IPS-15b (cell line): Measurements from ENCODE around the gene CTNNAL1.
"Not testable (repeated sequence)": the region's sequence is repeated elsewhere in the genome, so short reads cannot be mapped to it uniquely, and the experiment has no call there.

ENCODE experiments used
- H3K27me3 ChIP-seq: one replicate; pipeline ENCODE4 v1.6.1; 2013; ENCODE audit warnings: low read length; ENCODE audit not compliant: control insufficient read depth, insufficient read depth
- H3K36me3 ChIP-seq: one replicate; pipeline ENCODE4 v1.6.1; 2013; ENCODE audit warnings: low read length; ENCODE audit not compliant: control insufficient read depth, insufficient read depth
- H3K4me1 ChIP-seq: one replicate; pipeline ENCODE4 v1.6.1; 2013; ENCODE audit warnings: mild to moderate bottlenecking, low read length; ENCODE audit not compliant: control insufficient read depth, insufficient read depth
- H3K4me3 ChIP-seq: one replicate; pipeline ENCODE4 v1.5.1; 2013; ENCODE audit warnings: low read depth, low read length
- H3K9ac ChIP-seq: one replicate; pipeline ENCODE4 v1.6.1; 2013; ENCODE audit warnings: low read depth, mild to moderate bottlenecking, low read length
- H3K9me3 ChIP-seq: one replicate; pipeline ENCODE4 v1.6.1; 2013; ENCODE audit warnings: mild to moderate bottlenecking, low read length; ENCODE audit not compliant: control insufficient read depth, insufficient read depth

The CTNNAL1 gene

GRCh38 chr9:108972626-108973209 is 40.6 kb downstream of the CTNNAL1 start:
- H3K9me3 ChIP-seq: no peaks in the 10 kb centered on the region
- no peaks in the 10 kb centered on the region for H3K4me1 ChIP-seq
- no peak overlapping the region for H3K4me3 ChIP-seq
- H3K27me3 ChIP-seq: no peaks in the 10 kb centered on the region
- H3K36me3 ChIP-seq: peaks cover 3% of the 10 kb centered on the region
- no peak overlapping the region for H3K9ac ChIP-seq

GRCh38 chr9:108972186-108972585 is 41.1 kb downstream of the CTNNAL1 start:
- H3K4me3 ChIP-seq: no peak overlapping the region
- H3K9ac ChIP-seq: no peak overlapping the region
- H3K36me3 ChIP-seq: peaks cover 3% of the 10 kb centered on the region
- H3K27me3 ChIP-seq: no peaks in the 10 kb centered on the region
- H3K9me3 ChIP-seq: no peaks in the 10 kb centered on the region
- no peaks in the 10 kb centered on the region for H3K4me1 ChIP-seq

- not testable (repeated sequence) for H3K36me3 ChIP-seq, H3K9ac ChIP-seq, H3K9me3 ChIP-seq, H3K4me3 ChIP-seq, H3K27me3 ChIP-seq, H3K4me1 ChIP-seq
These were observed 41.9 kb downstream of the CTNNAL1 start for GRCh38 chr9:108971392-108971791.

- H3K9me3 ChIP-seq: no peaks in the 10 kb centered on the region
- no peaks in the 10 kb centered on the region for H3K4me1 ChIP-seq
- H3K27me3 ChIP-seq: no peaks in the 10 kb centered on the region
- no peak overlapping the region for H3K9ac ChIP-seq
- peaks cover 3% of the 10 kb centered on the region for H3K36me3 ChIP-seq
- no peak overlapping the region for H3K4me3 ChIP-seq
These were observed 45.4 kb downstream of the CTNNAL1 start for GRCh38 chr9:108967916-108968315.

GRCh38 chr9:108963459-108964143 is 49.7 kb downstream of the CTNNAL1 start:
- no peaks in the 10 kb centered on the region for H3K27me3 ChIP-seq
- no peaks in the 10 kb centered on the region for H3K36me3 ChIP-seq
- no peaks in the 10 kb centered on the region for H3K9me3 ChIP-seq
- H3K4me1 ChIP-seq: no peaks in the 10 kb centered on the region
- H3K4me3 ChIP-seq: no peak overlapping the region
- H3K9ac ChIP-seq: no peak overlapping the region

- Histone ChIP-seq H3K9me3 (no peaks in the 10 kb centered on the region), H3K4me1 (no peaks in the 10 kb centered on the region), H3K27me3 (no peaks in the 10 kb centered on the region), H3K9ac (no peak overlapping the region), H3K36me3 (no peaks in the 10 kb centered on the region), H3K4me3 (no peak overlapping the region)
These were observed 52.1 kb downstream of the CTNNAL1 start for GRCh38 chr9:108961151-108961550.

GRCh38 chr9:108960331-108960730 is 53.0 kb downstream of the CTNNAL1 start:
- Histone ChIP-seq H3K27me3 (no peaks in the 10 kb centered on the region), H3K4me1 (no peaks in the 10 kb centered on the region), H3K4me3 (no peak overlapping the region), H3K9ac (no peak overlapping the region), H3K9me3 (no peaks in the 10 kb centered on the region), H3K36me3 (no peaks in the 10 kb centered on the region)

- H3K9me3 ChIP-seq: no peaks in the 10 kb centered on the region
- H3K36me3 ChIP-seq: no peaks in the 10 kb centered on the region
- no peak overlapping the region for H3K4me3 ChIP-seq
- H3K9ac ChIP-seq: no peak overlapping the region
- H3K4me1 ChIP-seq: no peaks in the 10 kb centered on the region
- no peaks in the 10 kb centered on the region for H3K27me3 ChIP-seq
These were observed 56.7 kb downstream of the CTNNAL1 start for GRCh38 chr9:108956631-108957026.

- Histone ChIP-seq H3K36me3 (no peaks in the 10 kb centered on the region), H3K9me3 (no peaks in the 10 kb centered on the region), H3K9ac (no peak overlapping the region), H3K27me3 (no peaks in the 10 kb centered on the region), H3K4me1 (no peaks in the 10 kb centered on the region), H3K4me3 (no peak overlapping the region)
These were observed 57.2 kb downstream of the CTNNAL1 start for GRCh38 chr9:108956022-108956630.

- Histone ChIP-seq H3K9me3 (no peaks in the 10 kb centered on the region), H3K36me3 (no peaks in the 10 kb centered on the region), H3K27me3 (no peaks in the 10 kb centered on the region), H3K9ac (no peak overlapping the region), H3K4me3 (no peak overlapping the region), H3K4me1 (no peaks in the 10 kb centered on the region)
These were observed 59.2 kb downstream of the CTNNAL1 start for GRCh38 chr9:108953983-108954574.

- H3K27me3 ChIP-seq: no peaks in the 10 kb centered on the region
- no peaks in the 10 kb centered on the region for H3K36me3 ChIP-seq
- H3K4me3 ChIP-seq: no peak overlapping the region
- no peaks in the 10 kb centered on the region for H3K4me1 ChIP-seq
- H3K9ac ChIP-seq: no peak overlapping the region
- no peaks in the 10 kb centered on the region for H3K9me3 ChIP-seq
These were observed 61.7 kb downstream of the CTNNAL1 start for GRCh38 chr9:108951578-108951977.

- H3K27me3 ChIP-seq: no peaks in the 10 kb centered on the region
- no peaks in the 10 kb centered on the region for H3K36me3 ChIP-seq
- no peak overlapping the region for H3K9ac ChIP-seq
- no peak overlapping the region for H3K4me3 ChIP-seq
- no peaks in the 10 kb centered on the region for H3K4me1 ChIP-seq
- no peaks in the 10 kb centered on the region for H3K9me3 ChIP-seq
These were observed 63.1 kb downstream of the CTNNAL1 start for GRCh38 chr9:108950168-108950567.
